ENCODE data around the gene RASGRP4. TPM values are rescaled to one million over a fixed set of nuclear protein-coding genes. Genes with fewer than 3 reads are reported as not detected.

RASGRP4 gene
- total RNA-seq, 1 experiment from 2014 or later = not detected

- Histone ChIP-seq H3K27ac (ENCODE audit: low read length) (no peak overlapping the region), H3K4me3 (ENCODE audit: low read length) (peak overlapping the region; percentile 30; the same call in 1 of the 2 replicates), H3F3A (ENCODE audit: low read length, unreplicated experiment) (no peaks in the 10 kb centered on the region), H3K9me3 (ENCODE audit: low read length) (no peaks in the 10 kb centered on the region), H3K36me3 (ENCODE audit: low read depth, low read length) (no peaks in the 10 kb centered on the region), H4K20me1 (ENCODE audit: low read length) (no peaks in the 10 kb centered on the region), H3K9ac (ENCODE audit: low read length) (no peak overlapping the region), H3K9me2 (replicated peaks; ENCODE audit: low read length) (no peaks in the 10 kb centered on the region), H3K79me2 (ENCODE audit: low read length) (no peaks in the 10 kb centered on the region), H3K4me1 (ENCODE audit: insufficient read depth, low read length) (peaks cover 7% of the 10 kb centered on the region; the same call in 1 of the 2 replicates), H3K27me3 (ENCODE audit: low read length) (no peaks in the 10 kb centered on the region), H3K4me2 (ENCODE audit: low read length) (peak overlapping the region; percentile 53), H2AFZ (ENCODE audit: low read length) (no peak overlapping the region)
- DNase-seq (no peak), ATAC-seq (no peak)
- CTCF ChIA-PET = interaction anchor here (0.6 kb wide), 1 partner anchor 13 kb away, joined by 5 read pairs; the partner anchor contains the start of gene FAM98C
- POLR2A ChIA-PET (ENCODE audit: unreplicated experiment) = interaction anchor here (1.2 kb wide), 1 partner anchor 16 kb away, joined by 4 read pairs; the partner anchor contains the start of gene PSMD8
- TF ChIP-seq EZH2phosphoT487 (IDR thresholded peaks at IDR 0.05; ENCODE audit: borderline replicate concordance, low read length) (no peak), EZH2 (IDR thresholded peaks at IDR 0.05; ENCODE audit: low read length, unreplicated experiment) (no peak)
- TF ChIP-seq, protein P1, sequence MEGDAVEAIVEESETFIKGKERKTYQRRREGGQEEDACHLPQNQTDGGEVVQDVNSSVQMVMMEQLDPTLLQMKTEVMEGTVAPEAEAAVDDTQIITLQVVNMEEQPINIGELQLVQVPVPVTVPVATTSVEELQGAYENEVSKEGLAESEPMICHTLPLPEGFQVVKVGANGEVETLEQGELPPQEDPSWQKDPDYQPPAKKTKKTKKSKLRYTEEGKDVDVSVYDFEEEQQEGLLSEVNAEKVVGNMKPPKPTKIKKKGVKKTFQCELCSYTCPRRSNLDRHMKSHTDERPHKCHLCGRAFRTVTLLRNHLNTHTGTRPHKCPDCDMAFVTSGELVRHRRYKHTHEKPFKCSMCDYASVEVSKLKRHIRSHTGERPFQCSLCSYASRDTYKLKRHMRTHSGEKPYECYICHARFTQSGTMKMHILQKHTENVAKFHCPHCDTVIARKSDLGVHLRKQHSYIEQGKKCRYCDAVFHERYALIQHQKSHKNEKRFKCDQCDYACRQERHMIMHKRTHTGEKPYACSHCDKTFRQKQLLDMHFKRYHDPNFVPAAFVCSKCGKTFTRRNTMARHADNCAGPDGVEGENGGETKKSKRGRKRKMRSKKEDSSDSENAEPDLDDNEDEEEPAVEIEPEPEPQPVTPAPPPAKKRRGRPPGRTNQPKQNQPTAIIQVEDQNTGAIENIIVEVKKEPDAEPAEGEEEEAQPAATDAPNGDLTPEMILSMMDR (conservative IDR thresholded peaks at IDR 0.05; ENCODE audit: low read depth, low read length) = no peak
- BruUV-seq (replicated peaks) = no TSS peak
- intact Hi-C loops (cut with micrococcal nuclease) = loop anchor here (5.0 kb wide), 1 partner anchor 53 kb away; the partner anchor contains the start of gene CATSPERG
These were observed 35.8 kb downstream of the RASGRP4 start for GRCh38 chr19:38389957-38390924.

GRCh38 chr19:38389101-38389925 lies 36.7 kb downstream of the RASGRP4 start:
- peak overlapping the region; percentile 56 for H3K27ac ChIP-seq (ENCODE audit: low read length)
- no peaks in the 10 kb centered on the region for H3F3A ChIP-seq (ENCODE audit: low read length, unreplicated experiment)
- H3K27me3 ChIP-seq (ENCODE audit: low read length) = no peaks in the 10 kb centered on the region
- DNase-seq = peak; percentile 72
- intact Hi-C loops (cut with micrococcal nuclease) = loop anchor here (5.0 kb wide), 1 partner anchor 52 kb away; the partner anchor contains the start of gene CATSPERG
- CTCF ChIA-PET = interaction anchor here (0.6 kb wide), 1 partner anchor 14 kb away, joined by 5 read pairs; the partner anchor contains the start of gene FAM98C
- H2AFZ ChIP-seq (ENCODE audit: low read length) = peak overlapping the region; percentile 60
- peak overlapping the region; percentile 97 for H3K4me2 ChIP-seq (ENCODE audit: low read length)
- no peaks in the 10 kb centered on the region for H3K9me3 ChIP-seq (ENCODE audit: low read length)
- H3K9ac ChIP-seq (ENCODE audit: low read length) = peak overlapping the region; percentile 70
- TF ChIP-seq, protein P1 (conservative IDR thresholded peaks at IDR 0.05; ENCODE audit: low read depth, low read length) = no peak
- no peak for TF ChIP-seq EZH2 (IDR thresholded peaks at IDR 0.05; ENCODE audit: low read length, unreplicated experiment)
- TF ChIP-seq EZH2phosphoT487 (IDR thresholded peaks at IDR 0.05; ENCODE audit: borderline replicate concordance, low read length) = no peak
- POLR2A ChIA-PET (ENCODE audit: unreplicated experiment) = interaction anchor here (1.2 kb wide), 1 partner anchor 15 kb away, joined by 4 read pairs; the partner anchor contains the start of gene PSMD8
- H3K9me2 ChIP-seq (replicated peaks; ENCODE audit: low read length) = no peaks in the 10 kb centered on the region
- no peaks in the 10 kb centered on the region for H4K20me1 ChIP-seq (ENCODE audit: low read length)
- H3K36me3 ChIP-seq (ENCODE audit: low read depth, low read length) = no peaks in the 10 kb centered on the region
- TSS peak; percentile 92 for BruUV-seq (replicated peaks)
- H3K4me3 ChIP-seq (ENCODE audit: low read length) = peak overlapping the region; percentile 85
- peak; percentile 5; the same call in 1 of the 2 replicates for ATAC-seq
- H3K4me1 ChIP-seq (ENCODE audit: insufficient read depth, low read length) = peaks cover 7% of the 10 kb centered on the region; the same call in 1 of the 2 replicates
- H3K79me2 ChIP-seq (ENCODE audit: low read length) = no peaks in the 10 kb centered on the region

All from PC-3 (cell line).